ENCODE results near the gene NOL4L. TPM values are rescaled to one million over a fixed set of nuclear protein-coding genes. Genes with fewer than 3 reads are reported as not detected.

Gene NOL4L
- polyA plus RNA-seq, 1 donor (not counting 4 experiments of a cell fraction or from before 2014, with no cell fraction given) = 1.0 TPM

DNA sequence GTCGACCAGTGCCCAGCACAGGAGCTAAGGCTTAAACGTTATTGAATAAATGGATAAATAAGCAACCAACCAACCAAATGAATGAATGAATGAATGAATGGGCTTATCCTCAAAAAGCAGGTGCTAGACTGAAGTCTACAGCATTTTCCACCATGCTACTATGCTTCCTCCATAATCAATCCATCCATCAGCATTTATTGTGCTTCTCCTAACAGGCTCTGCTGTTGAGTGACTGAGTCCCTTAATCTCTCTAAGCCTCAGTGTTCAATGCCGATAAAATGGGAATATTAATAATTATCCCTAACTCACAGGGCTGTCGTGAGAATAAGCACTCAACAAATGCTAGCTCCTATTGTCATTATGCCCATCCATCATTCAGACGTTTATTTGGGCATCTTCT, 4.6 kb upstream of the NOL4L start:
- Histone ChIP-seq H3K9me3 (ENCODE audit: control insufficient read depth, low read depth, low read length) (no peaks in the 10 kb centered on the region), H3K27me3 (ENCODE audit: control insufficient read depth, extremely low read depth, insufficient read depth, low read length) (peaks cover 25% of the 10 kb centered on the region), H3K4me3 (ENCODE audit: control insufficient read depth in 2 of 3, extremely low read depth in 1 of 3, insufficient read depth in 2 of 3, low read depth in 1 of 3, low read length in 3 of 3) (no peak overlapping the region), H3K79me2 (ENCODE audit: control insufficient read depth, insufficient read depth, low read length) (no peaks in the 10 kb centered on the region), H3K9me1 (ENCODE audit: control insufficient read depth, extremely low read depth, insufficient read depth, low read length) (no peaks in the 10 kb centered on the region), H3K9ac (ENCODE audit: control insufficient read depth, extremely low read depth, insufficient read depth, low read length) (no peak overlapping the region), H3K27ac (ENCODE audit: control insufficient read depth, insufficient read depth, low read length) (no peak overlapping the region), H3K36me3 (ENCODE audit: control insufficient read depth in 2 of 2, extremely low read depth in 1 of 2, insufficient read depth in 2 of 2, low read length in 2 of 2) (no peaks in the 10 kb centered on the region), H3K4me2 (ENCODE audit: control insufficient read depth, extremely low read depth, insufficient read depth, low read depth, low read length) (no peak overlapping the region), H2AFZ (ENCODE audit: control insufficient read depth, low read length) (no peak overlapping the region), H3K4me1 (ENCODE audit: control insufficient read depth, extremely low read depth, insufficient read depth, low read length) (peaks cover 8% of the 10 kb centered on the region), H4K20me1 (ENCODE audit: control insufficient read depth, extremely low read depth, insufficient read depth, low read length) (no peaks in the 10 kb centered on the region)
- dilution Hi-C loops (cut with MboI; ENCODE audit: extremely low pct_ligation_motif_present, low sequenced_read_pairs) = no loop called here
- no peak for FAIRE-seq
- no peak for TF ChIP-seq EZH2 (IDR thresholded peaks at IDR 0.05; ENCODE audit: low read length)
- TF ChIP-seq, protein P1, sequence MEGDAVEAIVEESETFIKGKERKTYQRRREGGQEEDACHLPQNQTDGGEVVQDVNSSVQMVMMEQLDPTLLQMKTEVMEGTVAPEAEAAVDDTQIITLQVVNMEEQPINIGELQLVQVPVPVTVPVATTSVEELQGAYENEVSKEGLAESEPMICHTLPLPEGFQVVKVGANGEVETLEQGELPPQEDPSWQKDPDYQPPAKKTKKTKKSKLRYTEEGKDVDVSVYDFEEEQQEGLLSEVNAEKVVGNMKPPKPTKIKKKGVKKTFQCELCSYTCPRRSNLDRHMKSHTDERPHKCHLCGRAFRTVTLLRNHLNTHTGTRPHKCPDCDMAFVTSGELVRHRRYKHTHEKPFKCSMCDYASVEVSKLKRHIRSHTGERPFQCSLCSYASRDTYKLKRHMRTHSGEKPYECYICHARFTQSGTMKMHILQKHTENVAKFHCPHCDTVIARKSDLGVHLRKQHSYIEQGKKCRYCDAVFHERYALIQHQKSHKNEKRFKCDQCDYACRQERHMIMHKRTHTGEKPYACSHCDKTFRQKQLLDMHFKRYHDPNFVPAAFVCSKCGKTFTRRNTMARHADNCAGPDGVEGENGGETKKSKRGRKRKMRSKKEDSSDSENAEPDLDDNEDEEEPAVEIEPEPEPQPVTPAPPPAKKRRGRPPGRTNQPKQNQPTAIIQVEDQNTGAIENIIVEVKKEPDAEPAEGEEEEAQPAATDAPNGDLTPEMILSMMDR (optimal IDR thresholded peaks at IDR 0.05 in 1 of 3, IDR thresholded peaks at IDR 0.05 in 1 of 3, conservative IDR thresholded peaks at IDR 0.05 in 1 of 3; ENCODE audit: extremely low read depth in 1 of 3, insufficient read depth in 2 of 3, low read length in 3 of 3) = no peak
- DNase-seq (ENCODE audit: low read depth, low spot score) = no peak

DNA sequence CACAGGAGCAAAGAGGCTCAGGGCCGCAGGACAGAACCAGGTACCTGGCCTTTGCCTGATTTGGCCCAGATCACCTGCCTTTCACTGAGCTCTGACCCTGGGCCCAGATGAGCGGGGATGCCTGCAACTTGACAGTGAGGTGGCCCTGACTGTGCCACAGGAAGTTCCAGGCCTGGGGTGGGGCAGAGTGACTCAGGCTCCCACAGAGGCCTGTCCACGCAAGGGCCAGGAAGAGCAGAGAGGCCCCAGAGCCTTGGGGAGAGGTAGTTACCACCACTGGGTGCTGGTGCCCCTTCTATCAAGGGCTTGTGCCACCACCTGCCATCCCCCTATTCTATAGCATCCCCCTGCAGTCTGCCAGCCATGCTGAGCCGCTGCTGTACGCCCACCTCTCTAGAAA, 4.1 kb upstream of the NOL4L start:
- peaks cover 29% of the 10 kb centered on the region for H3K27me3 ChIP-seq (ENCODE audit: control insufficient read depth, extremely low read depth, insufficient read depth, low read length)
- H3K9ac ChIP-seq (ENCODE audit: control insufficient read depth, extremely low read depth, insufficient read depth, low read length) = no peak overlapping the region
- dilution Hi-C loops (cut with MboI; ENCODE audit: extremely low pct_ligation_motif_present, low sequenced_read_pairs) = no loop called here
- no peaks in the 10 kb centered on the region for H3K9me3 ChIP-seq (ENCODE audit: control insufficient read depth, low read depth, low read length)
- peak overlapping the region; percentile 45 for H3K4me2 ChIP-seq (ENCODE audit: control insufficient read depth, extremely low read depth, insufficient read depth, low read depth, low read length)
- no peaks in the 10 kb centered on the region for H3K36me3 ChIP-seq (ENCODE audit: control insufficient read depth in 2 of 2, extremely low read depth in 1 of 2, insufficient read depth in 2 of 2, low read length in 2 of 2)
- no peaks in the 10 kb centered on the region for H4K20me1 ChIP-seq (ENCODE audit: control insufficient read depth, extremely low read depth, insufficient read depth, low read length)
- H2AFZ ChIP-seq (ENCODE audit: control insufficient read depth, low read length) = no peak overlapping the region
- no peak overlapping the region for H3K27ac ChIP-seq (ENCODE audit: control insufficient read depth, insufficient read depth, low read length)
- FAIRE-seq (no peak), DNase-seq (ENCODE audit: low read depth, low spot score) (peak; percentile 7)
- no peak overlapping the region for H3K4me3 ChIP-seq (ENCODE audit: control insufficient read depth in 2 of 3, extremely low read depth in 1 of 3, insufficient read depth in 2 of 3, low read depth in 1 of 3, low read length in 3 of 3)
- no peaks in the 10 kb centered on the region for H3K9me1 ChIP-seq (ENCODE audit: control insufficient read depth, extremely low read depth, insufficient read depth, low read length)
- TF ChIP-seq, protein P1 (optimal IDR thresholded peaks at IDR 0.05 in 1 of 3, IDR thresholded peaks at IDR 0.05 in 1 of 3, conservative IDR thresholded peaks at IDR 0.05 in 1 of 3; ENCODE audit: extremely low read depth in 1 of 3, insufficient read depth in 2 of 3, low read length in 3 of 3) = no peak
- no peak for TF ChIP-seq EZH2 (IDR thresholded peaks at IDR 0.05; ENCODE audit: low read length)
- no peaks in the 10 kb centered on the region for H3K79me2 ChIP-seq (ENCODE audit: control insufficient read depth, insufficient read depth, low read length)
- peaks cover 8% of the 10 kb centered on the region for H3K4me1 ChIP-seq (ENCODE audit: control insufficient read depth, extremely low read depth, insufficient read depth, low read length)

Data from keratinocyte (primary cell).